Ureter (tissue), 1 donor: ENCODE results near the gene MCF2L2. TPM values are rescaled to one million over a fixed set of nuclear protein-coding genes. Genes with fewer than 3 reads are reported as not detected.
"Not testable (repeated sequence)": the region's sequence is repeated elsewhere in the genome, so short reads cannot be mapped to it uniquely, and the experiment has no call there.

Experiments
- DNase-seq: peaks from one replicate; pipeline ENCODE4 v3.0.0-alpha.2; 2020; ENCODE audit warnings: low spot score
- total RNA-seq: library from RNA; stranded (reverse); gene quantifications from one replicate; pipeline ENCODE4 v1.2.4, GENCODE V29; 2023
- donor health status: DM: yes; HTN: yes; CAD: no.

The MCF2L2 gene, protein sequence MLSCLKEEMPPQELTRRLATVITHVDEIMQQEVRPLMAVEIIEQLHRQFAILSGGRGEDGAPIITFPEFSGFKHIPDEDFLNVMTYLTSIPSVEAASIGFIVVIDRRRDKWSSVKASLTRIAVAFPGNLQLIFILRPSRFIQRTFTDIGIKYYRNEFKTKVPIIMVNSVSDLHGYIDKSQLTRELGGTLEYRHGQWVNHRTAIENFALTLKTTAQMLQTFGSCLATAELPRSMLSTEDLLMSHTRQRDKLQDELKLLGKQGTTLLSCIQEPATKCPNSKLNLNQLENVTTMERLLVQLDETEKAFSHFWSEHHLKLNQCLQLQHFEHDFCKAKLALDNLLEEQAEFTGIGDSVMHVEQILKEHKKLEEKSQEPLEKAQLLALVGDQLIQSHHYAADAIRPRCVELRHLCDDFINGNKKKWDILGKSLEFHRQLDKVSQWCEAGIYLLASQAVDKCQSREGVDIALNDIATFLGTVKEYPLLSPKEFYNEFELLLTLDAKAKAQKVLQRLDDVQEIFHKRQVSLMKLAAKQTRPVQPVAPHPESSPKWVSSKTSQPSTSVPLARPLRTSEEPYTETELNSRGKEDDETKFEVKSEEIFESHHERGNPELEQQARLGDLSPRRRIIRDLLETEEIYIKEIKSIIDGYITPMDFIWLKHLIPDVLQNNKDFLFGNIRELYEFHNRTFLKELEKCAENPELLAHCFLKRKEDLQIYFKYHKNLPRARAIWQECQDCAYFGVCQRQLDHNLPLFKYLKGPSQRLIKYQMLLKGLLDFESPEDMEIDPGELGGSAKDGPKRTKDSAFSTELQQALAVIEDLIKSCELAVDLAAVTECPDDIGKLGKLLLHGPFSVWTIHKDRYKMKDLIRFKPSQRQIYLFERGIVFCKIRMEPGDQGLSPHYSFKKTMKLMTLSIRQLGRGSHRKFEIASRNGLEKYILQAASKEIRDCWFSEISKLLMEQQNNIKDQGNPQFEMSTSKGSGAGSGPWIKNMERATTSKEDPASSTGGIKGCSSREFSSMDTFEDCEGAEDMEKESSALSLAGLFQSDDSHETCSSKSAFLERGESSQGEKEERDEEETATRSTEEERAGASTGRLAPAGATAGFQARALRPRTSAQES
- 3.0 TPM for total RNA-seq

DNA sequence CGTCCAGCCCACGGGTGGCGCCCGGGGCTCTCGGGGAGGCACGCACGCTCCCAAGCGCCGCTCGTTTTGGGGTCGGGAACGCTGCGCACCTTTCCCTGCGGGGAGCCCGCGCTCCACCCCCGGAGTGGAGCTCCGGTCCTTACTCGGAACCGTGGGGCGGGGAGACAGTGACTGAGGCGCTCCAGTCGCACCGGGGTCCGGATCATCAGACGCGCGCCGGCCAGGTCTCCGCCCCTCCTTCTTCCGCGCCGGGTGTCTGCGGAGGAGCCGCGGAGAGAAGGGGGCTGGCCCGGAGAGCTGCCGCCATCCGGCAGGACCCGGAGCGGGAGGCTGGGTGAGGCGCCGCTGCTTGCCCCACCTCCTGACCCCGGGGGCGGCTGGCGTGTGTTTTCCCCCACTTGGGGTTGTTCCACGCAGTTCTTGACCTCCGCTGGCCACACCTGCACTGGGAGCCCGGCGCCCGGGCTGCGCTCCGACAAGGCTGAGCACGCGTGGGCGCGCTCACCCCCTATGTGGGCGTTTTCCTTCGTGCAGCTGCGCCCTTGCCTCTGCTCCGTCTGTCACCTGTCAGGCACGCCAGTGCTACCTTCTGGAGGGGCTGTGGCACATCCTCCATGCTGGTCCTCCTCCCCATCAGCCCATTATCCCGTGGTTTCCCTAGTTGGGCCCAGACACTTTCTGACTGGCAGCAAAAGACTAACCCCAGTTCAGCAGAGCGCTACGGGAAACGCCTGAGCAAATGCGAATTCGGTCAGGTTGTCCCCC is at the start of gene MCF2L2:
TSS of gene MCF2L2 (minus strand) at position 173 of the 765 bp plus-strand sequence. CDS start 642 bp downstream, outside the sequence.
- DNase-seq: peak; percentile 51

DNA sequence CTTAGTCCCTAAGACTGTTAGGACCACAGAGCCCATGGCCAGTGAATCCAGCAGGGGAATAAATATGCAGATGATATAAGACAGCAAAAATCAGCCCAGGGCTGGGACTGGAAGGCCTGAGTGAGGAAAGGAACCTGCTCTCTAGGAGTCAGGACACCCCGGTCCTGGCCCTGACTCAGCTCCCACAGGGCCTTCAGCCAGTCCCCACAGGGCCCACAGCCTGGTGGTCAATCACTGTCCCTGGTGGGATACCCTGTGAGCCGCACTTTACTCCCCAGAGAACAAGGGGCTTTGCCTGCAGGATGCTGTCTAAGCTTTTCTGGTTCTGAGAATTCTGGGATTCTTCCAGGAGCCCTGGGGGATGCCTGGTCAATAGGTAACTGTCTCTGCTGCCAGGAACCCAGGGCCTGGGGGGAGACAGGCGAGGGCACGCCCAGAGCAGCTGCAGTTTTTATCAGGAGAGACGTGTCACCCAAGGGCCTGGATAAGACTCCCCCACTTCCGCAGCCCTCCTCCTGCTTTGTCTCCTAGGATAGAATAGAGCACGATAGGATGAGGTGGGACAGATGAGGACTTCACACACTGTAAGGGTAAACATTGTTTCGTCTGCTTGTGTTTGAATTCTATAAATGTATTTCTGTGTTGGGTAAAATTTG is 49.5 kb upstream of the MCF2L2 start:
- DNase-seq: no peak

DNA sequence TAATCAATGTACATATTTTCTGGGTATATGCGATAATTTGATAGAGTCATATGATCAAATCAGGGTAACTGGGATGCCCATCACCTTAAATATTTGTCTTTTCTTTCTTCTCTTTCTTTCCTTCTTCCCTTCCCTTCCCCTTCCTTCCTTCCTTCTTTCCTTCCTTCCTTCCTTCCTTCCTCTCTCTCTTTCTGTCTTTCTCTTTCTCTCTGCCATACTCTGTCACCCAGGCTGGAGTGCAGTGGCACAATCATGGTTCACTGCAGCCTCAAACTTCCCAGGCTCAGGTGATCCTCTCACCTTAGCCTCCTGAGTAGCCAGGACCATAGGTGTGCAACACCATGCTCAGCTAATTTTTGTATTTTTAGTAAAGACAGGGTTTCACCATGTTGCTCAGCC is 47.3 kb upstream of the MCF2L2 start:
- not testable (repeated sequence) for DNase-seq

DNA sequence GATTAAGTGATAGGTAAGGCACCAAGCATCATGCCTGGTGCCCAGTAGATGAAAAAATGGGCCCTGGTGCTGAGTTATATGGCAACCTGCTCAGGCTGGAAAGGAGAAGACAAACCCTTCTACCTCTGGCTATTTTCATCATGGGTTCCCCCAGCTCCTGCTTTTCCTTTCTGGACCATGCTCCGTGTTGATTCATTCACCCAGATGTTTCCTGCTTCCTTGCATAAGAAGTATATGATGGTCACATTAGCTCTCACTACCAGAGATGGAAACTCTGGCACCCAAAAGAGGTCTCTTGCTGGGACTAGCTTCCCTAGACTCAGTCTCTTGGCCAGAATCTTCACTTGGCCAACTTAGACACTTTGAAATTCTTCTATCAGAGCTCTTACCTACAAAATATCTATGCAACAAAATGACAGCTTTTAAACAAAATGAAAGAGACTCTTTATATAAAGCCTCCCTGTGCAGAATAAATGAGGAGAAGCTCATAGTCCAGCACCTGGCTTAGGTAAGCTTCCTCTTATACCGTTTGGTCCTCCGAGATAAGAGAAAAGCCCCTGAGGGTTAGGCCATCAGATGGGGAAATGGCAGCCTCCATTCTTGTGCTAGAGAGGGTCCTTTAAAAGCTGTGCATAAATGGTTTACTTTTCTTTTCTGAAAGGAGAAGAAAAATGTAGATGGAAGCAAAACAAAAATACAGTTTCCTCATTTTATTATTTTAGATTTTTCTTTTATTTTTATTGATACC is 46.8 kb upstream of the MCF2L2 start:
- DNase-seq: no peak

DNA sequence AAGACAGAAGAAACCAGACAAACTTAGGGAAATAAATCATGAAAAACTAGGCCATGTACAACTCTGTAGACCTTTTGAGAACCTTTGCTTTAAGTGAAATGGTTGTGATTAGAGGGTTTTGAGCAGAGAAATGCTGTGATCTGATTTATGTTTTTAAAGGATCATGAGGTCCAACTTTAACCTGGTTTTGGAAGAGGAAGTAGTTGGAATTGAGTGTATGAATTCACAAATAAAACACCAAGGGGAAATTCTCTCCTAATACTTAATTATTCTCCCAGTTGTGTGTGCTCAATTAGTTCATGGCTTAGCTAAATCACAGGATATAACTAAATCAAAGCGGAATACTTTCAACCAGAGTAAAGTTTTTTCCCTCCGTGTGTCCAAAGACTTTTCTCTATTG is 45.5 kb upstream of the MCF2L2 start:
- DNase-seq: no peak

DNA sequence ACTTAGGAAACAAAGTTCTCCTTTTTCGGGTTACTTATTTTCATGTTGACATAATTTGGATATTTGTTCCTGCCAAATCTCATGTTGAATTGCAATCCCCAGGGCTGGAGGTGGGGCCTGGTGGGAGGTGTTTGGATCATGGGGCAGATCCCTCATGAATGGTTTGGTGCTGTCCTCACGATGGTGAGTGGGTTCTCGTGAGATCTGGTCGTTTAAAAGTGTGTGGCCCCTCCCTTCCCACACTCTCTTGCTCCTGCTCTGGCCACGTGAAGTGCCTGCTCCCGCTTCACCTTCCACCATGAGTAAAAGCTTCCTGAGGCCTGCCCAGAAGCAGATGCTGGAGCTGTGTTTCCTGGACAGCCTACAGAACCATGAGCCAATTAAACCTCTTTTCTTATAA is 43.7 kb upstream of the MCF2L2 start:
- DNase-seq: no peak

DNA sequence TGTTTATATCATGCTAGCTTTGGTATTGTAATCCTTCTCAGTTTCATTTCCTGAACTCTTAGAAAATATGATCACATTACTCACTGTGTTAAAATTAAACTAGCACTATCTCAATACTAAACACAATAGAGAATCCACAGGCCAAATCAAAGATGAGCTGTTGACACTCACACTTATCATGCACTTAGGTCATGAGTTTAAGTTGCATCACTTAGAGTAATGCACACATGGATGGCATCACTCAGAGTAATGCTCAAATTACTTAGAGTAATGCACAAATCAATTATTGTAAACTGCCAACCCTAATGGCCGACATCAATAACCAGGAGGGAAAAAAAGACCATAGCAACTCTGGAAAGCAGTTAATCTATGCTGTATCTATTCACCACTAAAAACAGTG is 40.0 kb upstream of the MCF2L2 start:
- DNase-seq: no peak

DNA sequence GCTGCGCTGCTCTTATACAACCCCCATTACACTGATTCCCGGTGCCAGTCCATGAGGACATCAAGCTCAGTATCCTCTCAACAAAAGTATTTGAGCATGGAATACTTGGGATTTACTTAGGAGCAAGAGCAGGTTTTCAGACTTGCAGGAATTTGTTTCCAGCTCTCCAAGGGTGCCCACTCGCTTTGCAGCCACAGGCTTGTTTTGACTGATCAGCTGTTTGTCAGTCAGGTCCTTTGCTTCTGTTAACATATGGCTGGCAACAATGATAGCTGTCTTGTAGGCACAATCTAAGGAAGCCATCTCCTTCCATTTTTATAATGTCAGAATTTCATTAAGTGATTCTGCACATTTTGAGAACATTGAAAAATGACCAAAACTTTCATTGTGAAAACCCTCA is 38.2 kb upstream of the MCF2L2 start:
- DNase-seq: no peak

DNA sequence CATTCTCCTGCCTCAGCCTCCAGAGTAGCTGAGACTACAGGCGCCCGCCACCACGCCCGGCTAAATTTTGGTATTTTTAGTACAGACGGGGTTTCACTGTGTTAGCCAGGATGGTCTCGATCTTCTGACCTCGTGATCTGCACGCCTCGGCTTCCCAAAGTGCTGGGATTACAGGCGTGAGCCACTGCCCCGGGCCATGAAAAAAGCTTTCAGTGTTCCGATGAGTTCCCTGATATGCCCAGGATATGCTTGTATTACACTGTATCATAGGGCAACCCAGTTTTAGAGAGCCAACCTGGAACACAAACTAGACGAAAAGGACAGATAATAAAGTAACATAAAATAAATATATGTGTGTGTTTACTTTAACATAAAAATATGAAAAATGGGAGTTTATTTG is 37.3 kb upstream of the MCF2L2 start:
- not testable (repeated sequence) for DNase-seq

DNA sequence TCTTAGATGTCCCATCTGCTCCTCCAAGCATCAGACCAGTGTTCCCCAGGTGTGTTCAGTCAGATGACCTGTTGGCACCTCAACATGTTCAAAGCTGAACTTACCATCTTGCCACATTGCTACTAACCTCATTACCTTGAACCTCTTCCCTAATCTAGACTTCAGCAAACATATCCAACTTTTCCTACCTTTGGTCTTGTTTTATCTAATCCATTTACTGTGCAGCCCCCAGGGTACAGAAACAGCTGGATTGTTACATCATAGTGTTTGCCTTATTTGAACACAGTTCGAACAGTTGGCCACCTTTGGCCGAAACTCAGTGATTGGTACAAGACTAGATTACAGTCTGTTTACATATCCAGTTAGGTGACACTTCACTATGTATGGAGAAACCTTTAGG is 36.1 kb upstream of the MCF2L2 start:
- DNase-seq: no peak

DNA sequence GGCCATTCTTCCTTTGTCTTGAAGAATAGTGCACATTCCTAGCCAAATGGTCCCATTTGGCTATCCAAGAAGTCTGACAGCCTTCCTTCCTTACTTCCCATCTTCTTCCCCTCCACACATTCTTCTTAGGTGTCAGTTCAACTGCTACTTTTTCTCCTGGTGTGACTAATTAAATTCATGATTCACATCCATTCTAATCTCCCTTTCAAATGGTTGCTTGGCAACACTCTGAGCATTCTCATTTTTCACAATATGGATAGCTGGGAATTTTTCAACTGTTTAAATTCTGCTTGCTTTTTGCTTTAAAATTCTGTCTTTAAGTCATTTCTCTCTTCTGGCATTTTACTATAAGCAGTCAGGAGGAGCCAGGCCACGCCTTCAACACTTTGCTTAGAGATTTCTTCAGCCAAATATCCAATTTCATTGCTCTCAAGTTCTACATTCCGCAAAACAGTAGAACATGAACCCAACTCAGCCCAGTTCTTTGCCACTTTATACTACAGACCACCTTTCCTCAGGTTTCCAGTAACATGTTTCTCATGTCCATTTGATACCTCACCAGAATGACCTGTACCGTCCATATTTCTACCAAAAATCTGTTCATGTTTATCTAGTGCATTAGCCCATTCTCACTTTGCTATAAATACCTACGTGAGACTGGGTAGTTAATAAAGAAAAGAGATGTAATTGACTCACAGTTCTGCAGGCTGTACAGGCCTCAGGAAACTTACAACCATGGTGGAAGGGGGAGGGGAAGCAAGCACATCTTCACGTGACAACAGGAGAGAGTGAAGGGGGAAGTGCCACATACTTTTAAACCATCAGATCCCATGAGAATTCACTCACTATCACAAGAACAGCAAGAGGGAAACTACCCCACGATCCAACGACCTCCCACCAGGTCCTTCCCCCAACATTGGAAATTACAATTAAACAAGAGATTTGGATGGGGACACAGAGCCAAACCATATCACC is 31.9 kb upstream of the MCF2L2 start:
- DNase-seq: no peak

DNA sequence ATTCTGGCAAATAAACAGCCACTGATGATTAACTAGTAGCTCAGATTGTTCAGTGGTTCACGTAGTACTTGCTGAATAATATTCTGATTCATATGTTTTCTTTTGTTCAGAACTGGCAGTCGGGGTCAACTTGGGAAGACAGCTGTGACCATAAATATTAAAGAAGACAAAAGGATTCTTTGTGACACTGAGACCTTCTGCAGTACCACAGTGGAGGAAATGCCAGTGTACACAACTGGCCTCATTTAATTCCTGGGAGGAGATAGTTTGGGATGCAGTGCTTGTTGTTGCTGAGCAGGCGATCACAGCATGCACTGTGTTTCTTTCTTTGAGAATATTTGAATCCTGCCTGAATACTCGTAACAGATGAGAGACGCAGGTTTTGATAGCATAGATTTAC is 26.7 kb upstream of the MCF2L2 start:
- DNase-seq: no peak

DNA sequence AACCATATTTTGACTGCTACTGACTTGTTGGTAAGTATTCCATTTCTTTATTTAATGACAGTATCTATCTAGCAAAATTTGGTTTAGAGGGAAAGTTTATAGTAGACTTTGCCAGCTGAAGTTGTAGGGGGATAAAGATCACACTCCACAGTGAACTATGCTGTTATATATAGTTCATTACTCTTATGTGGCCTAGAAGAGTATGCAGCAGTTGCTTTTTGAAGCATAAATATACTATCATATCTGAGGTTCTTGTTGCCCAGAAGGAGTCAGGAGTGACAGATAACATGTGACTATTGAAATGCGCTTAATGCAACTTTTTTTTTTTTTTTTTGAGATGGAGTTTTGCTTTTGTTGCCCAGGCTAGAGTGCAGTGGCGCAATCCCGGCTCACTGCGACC is 25.6 kb upstream of the MCF2L2 start:
- DNase-seq: no peak

DNA sequence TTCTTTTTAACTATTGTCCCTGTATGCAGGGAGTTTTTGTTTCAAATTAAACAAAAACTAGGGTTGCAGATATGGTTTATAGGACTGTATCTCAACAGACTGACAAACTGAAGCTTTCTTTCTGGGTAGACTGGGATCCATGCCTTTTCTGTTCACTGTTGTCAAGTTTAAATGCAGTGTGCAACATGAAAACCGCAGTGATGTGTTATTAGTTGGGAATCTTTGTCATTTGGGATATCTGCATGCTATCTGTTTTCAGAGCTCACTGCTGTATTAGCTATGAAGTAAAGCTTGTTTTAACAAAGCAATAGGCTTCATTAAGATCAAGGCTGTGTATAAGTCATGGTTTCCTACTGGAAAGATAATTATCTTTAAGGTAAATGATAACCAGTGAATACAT is 21.4 kb upstream of the MCF2L2 start:
- no peak for DNase-seq

DNA sequence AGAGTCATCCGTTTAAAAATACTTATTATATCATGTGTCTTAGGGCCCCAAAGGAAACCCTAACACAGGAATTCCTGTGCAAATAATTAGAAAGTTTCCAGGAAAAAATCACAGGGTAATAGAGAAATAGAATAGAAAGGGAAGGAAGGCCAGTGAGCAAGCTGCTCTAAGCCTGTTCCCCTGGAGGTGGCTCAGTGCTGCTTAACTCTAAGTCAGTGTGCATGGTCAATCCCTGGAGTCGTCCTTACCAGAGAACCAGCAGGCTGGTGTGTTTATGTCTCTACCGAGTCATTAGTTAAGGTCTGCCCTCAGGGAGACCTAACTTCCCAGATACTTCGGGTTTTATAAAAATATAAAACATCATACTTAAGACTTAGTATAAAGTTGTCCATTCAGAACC is 21.0 kb upstream of the MCF2L2 start:
- DNase-seq: no peak

DNA sequence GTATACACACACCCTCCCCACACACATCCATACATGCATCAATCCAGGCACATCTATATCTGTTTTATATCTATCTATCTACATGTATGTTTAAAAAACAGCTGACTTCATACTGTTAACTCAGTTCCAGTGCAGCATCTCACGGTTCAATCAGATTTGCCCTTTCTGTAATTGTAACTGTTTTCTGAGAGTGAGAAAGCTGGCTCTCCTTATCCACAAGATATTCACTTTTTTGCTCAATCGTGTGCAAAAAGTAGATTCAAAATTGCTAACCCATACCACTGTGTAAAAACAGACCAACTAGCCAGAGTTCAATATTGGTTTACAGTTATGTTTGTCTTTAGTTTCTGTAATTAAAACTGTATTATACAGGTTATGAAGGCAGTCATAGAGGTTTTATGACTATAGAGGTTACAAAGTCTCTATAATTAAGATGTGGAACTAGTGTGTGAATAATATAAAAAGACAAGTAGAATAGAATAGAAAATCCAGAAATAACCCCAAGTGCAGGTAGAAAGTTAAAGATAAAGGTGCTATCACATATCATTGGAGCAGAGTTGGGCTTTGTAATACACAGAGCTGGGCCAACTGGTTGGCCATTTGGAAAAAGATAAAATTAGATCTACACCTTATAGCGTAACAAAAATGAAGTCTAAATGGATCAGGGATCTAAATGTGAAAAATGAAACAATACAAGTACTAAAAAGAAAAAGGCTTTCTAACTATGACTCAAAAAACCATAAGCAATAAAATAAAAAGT is 20.1 kb upstream of the MCF2L2 start:
- DNase-seq: no peak

DNA sequence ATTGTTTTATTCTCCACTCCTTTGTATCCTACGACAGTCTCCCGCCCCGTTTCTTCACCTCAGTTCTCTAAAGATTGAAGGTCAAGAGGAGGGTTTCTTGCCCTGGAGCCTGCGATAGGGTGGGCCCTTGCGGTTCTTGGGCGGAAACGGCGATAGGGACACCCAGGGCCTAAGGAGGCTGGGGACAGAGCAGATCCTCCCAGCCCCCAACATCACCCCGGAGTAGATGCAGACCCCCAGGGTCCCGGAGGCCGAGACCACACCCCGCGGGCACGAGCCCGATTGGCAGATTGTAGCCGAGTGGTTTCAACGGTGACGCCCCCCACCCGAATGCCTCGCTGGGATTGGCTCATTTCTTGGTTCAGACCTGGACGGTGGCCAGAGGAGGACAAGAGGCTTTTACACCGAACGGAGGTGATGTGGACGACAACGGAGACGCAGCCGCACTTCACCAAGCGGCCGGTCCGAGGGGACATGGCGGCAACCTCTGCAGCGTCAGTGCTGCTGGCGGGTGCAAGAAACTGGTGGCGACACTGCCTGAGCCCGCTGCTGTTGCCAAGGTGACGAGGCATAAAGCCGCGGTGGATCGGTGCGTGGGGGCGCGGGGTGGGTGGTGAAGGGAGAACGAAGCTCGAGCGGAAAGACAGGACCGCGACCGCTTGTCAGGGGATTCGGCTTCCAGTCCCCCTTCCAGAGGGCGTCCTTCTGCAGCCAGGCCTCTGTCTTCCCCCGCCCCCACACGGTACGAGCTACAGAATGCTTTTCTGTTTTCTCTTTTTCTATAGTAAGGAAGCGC is 19.0 kb upstream of the MCF2L2 start:
- peak; percentile 90 for DNase-seq

DNA sequence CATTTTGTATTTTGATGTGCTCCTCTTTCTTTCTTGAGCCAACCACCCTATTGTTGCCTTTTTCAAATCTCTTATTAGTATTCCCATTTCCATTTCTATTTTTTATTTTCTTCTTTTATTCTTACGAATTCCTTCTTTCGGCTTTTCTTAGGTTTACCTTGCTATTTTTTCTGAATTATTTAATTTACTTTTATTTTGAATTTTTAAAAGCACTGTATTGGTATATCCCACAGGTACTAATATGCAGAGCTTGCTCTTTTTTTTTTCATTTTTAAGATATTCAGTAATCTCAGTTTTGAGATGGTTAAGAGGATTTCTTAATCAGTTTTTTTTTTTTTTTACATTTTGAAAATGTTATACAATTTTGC is 18.4 kb upstream of the MCF2L2 start:
- no peak for DNase-seq
